Measurements from ENCODE around the gene FAM163B. TPM values are rescaled to one million over a fixed set of nuclear protein-coding genes. Genes with fewer than 3 reads are reported as not detected.

Gene FAM163B
- total RNA-seq, 6 donors from 2014 or later, result not detected

GRCh38 chr9:133640160-133640559 lies 31.0 kb upstream of the FAM163B start:
- no peak for DNase-seq
- ATAC-seq (ENCODE audit: low FRiP score in 2 of 2), result no peak
- no peaks in the 10 kb centered on the region for H3K4me1 ChIP-seq
- no peak for TF ChIP-seq POLR2AphosphoS5 (IDR thresholded peaks at IDR 0.05)
- no peak for TF ChIP-seq EP300 (IDR thresholded peaks at IDR 0.05)
- TF ChIP-seq CTCF (IDR thresholded peaks at IDR 0.05), result no peak
- TF ChIP-seq POLR2A (IDR thresholded peaks at IDR 0.05), result no peak
- no peaks in the 10 kb centered on the region for H3K9me3 ChIP-seq
- H3K36me3 ChIP-seq, result no peaks in the 10 kb centered on the region
- WGBS, 2 donors, result 81 to 95% methylated on average over 6 to 7 of the region's 7 CpGs
- H3K27ac ChIP-seq, result no peak overlapping the region
- H3K27me3 ChIP-seq, result no peaks in the 10 kb centered on the region
- no peak overlapping the region for H3K4me3 ChIP-seq

GRCh38 chr9:133639613-133640012 lies 30.4 kb upstream of the FAM163B start:
- Histone ChIP-seq H3K9me3 (no peaks in the 10 kb centered on the region), H3K4me1 (peaks cover 0 to 4% (median 0%) of the 10 kb centered on the region in 4 donors), H3K36me3 (no peaks in the 10 kb centered on the region), H3K4me3 (no peak overlapping the region), H3K27me3 (no peaks in the 10 kb centered on the region), H3K27ac (no peak overlapping the region)
- no peak for TF ChIP-seq EP300 (IDR thresholded peaks at IDR 0.05)
- TF ChIP-seq CTCF (IDR thresholded peaks at IDR 0.05), result no peak
- TF ChIP-seq POLR2AphosphoS5 (IDR thresholded peaks at IDR 0.05), result no peak
- no peak for TF ChIP-seq POLR2A (IDR thresholded peaks at IDR 0.05)
- 90% methylated on average over 8 of the region's 8 CpGs; no CpG with 5 or more reads in 1 of the 2 donors for WGBS, 2 donors
- DNase-seq (no peak), ATAC-seq (ENCODE audit: low FRiP score in 2 of 2) (no peak)

- Histone ChIP-seq H3K4me3 (no peak overlapping the region), H3K4me1 (peaks cover 0 to 13% (median 7%) of the 10 kb centered on the region in 4 donors)
Observed at GRCh38 chr9:133638711-133639110, 29.5 kb upstream of the FAM163B start.

GRCh38 chr9:133638076-133638475 lies 28.9 kb upstream of the FAM163B start:
- H3K4me1 ChIP-seq, result peaks cover 0 to 14% (median 9%) of the 10 kb centered on the region in 4 donors
- no peaks in the 10 kb centered on the region for H3K9me3 ChIP-seq
- no peaks in the 10 kb centered on the region for H3K27me3 ChIP-seq
- WGBS, 2 donors, result 74 to 80% methylated on average over 8 of the region's 8 CpGs
- TF ChIP-seq POLR2AphosphoS5 (IDR thresholded peaks at IDR 0.05), result no peak
- TF ChIP-seq EP300 (IDR thresholded peaks at IDR 0.05), result no peak
- no peak for TF ChIP-seq POLR2A (IDR thresholded peaks at IDR 0.05)
- TF ChIP-seq CTCF (IDR thresholded peaks at IDR 0.05), result no peak
- ATAC-seq (ENCODE audit: low FRiP score in 2 of 2), result no peak
- DNase-seq, result no peak
- no peak overlapping the region for H3K27ac ChIP-seq
- H3K36me3 ChIP-seq, result no peaks in the 10 kb centered on the region
- H3K4me3 ChIP-seq, result no peak overlapping the region

More at GRCh38 chr9:133638711-133639110, 29.5 kb upstream of the FAM163B start:
- TF ChIP-seq EP300 (IDR thresholded peaks at IDR 0.05), result no peak
- TF ChIP-seq POLR2AphosphoS5 (IDR thresholded peaks at IDR 0.05), result no peak
- TF ChIP-seq POLR2A (IDR thresholded peaks at IDR 0.05), result no peak
- no peak for TF ChIP-seq CTCF (IDR thresholded peaks at IDR 0.05)
- 61 to 87% methylated on average over 6 to 8 of the region's 8 CpGs for WGBS, 2 donors
- Histone ChIP-seq H3K27me3 (no peaks in the 10 kb centered on the region), H3K36me3 (no peaks in the 10 kb centered on the region), H3K9me3 (no peaks in the 10 kb centered on the region), H3K27ac (no peak overlapping the region)
- DNase-seq (no peak), ATAC-seq (ENCODE audit: low FRiP score in 2 of 2) (no peak)

- DNase-seq, result no peak
- no peak overlapping the region for H3K4me3 ChIP-seq
- H3K4me1 ChIP-seq, result peaks cover 0 to 14% (median 9%) of the 10 kb centered on the region in 4 donors
- no peak for ATAC-seq (ENCODE audit: low FRiP score in 2 of 2)
- no peak overlapping the region for H3K27ac ChIP-seq
- TF ChIP-seq EP300 (IDR thresholded peaks at IDR 0.05) (no peak), POLR2AphosphoS5 (IDR thresholded peaks at IDR 0.05) (no peak), POLR2A (IDR thresholded peaks at IDR 0.05) (no peak), CTCF (IDR thresholded peaks at IDR 0.05) (no peak)
- no peaks in the 10 kb centered on the region for H3K9me3 ChIP-seq
- 76 to 84% methylated on average over 8 to 9 of the region's 12 CpGs for WGBS, 2 donors
- H3K27me3 ChIP-seq, result no peaks in the 10 kb centered on the region
- no peaks in the 10 kb centered on the region for H3K36me3 ChIP-seq
Observed at GRCh38 chr9:133637451-133638055, 28.4 kb upstream of the FAM163B start.
